Smooth muscle cell (in vitro differentiated cells): ENCODE data around the gene C2CD4A. TPM values are rescaled to one million over a fixed set of nuclear protein-coding genes. Genes with fewer than 3 reads are reported as not detected.
"Not testable (repeated sequence)": the region's sequence is repeated elsewhere in the genome, so short reads cannot be mapped to it uniquely, and the experiment has no call there.

Experiments
- DNase-seq: peaks from one replicate; lab custom pipeline; 2025; ENCODE audit not compliant: unreplicated experiment; lab: John Stamatoyannopoulos, UW
- H2AFZ ChIP-seq: fragments of 200-600 bp; sonication (generic); 2 replicates; pipeline ENCODE4 v1.6.0; 2016; ENCODE audit warnings: antibody characterized with exemption, low read depth, mild to moderate bottlenecking
- H3F3A ChIP-seq: fragments of 200-600 bp; sonication (generic); 2 replicates; pipeline ENCODE4 v1.6.0; 2017; ENCODE audit warnings: antibody characterized with exemption, low read depth
- H3K27ac ChIP-seq: fragments of 200-600 bp; sonication (generic); 2 replicates; pipeline ENCODE4 v1.5.1; 2016; ENCODE audit warnings: low read depth, mild to moderate bottlenecking
- H3K27me3 ChIP-seq: fragments of 200-600 bp; sonication (generic); 2 replicates; pipeline ENCODE4 v1.6.1; 2016; ENCODE audit warnings: low read depth, mild to moderate bottlenecking
- H3K36me3 ChIP-seq: fragments of 200-600 bp; sonication (generic); 2 replicates; pipeline ENCODE4 v1.5.1; 2016; ENCODE audit warnings: low read depth
- H3K4me1 ChIP-seq: fragments of 200-600 bp; sonication (generic); 2 replicates; pipeline ENCODE4 v1.5.1; 2016; ENCODE audit warnings: low read depth
- H3K4me2 ChIP-seq: fragments of 200-600 bp; sonication (generic); 2 replicates; pipeline ENCODE4 v1.6.0; 2016; ENCODE audit warnings: mild to moderate bottlenecking
- H3K4me3 ChIP-seq: fragments of 200-600 bp; sonication (generic); 2 replicates; pipeline ENCODE4 v1.5.1; 2016; ENCODE audit warnings: mild to moderate bottlenecking
- H3K79me2 ChIP-seq: fragments of 200-600 bp; sonication (generic); 2 replicates; pipeline ENCODE4 v1.6.0; 2016; ENCODE audit warnings: low read depth, mild to moderate bottlenecking
- H3K9ac ChIP-seq: fragments of 200-600 bp; sonication (generic); 2 replicates; pipeline ENCODE4 v1.6.0; 2016; ENCODE audit warnings: low read depth
- H3K9me3 ChIP-seq: fragments of 200-600 bp; sonication (generic); replicated peaks from 2 replicates; pipeline ENCODE4 v1.5.1; 2016; ENCODE audit warnings: low read depth
- H4K20me1 ChIP-seq: fragments of 200-600 bp; sonication (generic); 2 replicates; pipeline ENCODE4 v1.6.0; 2016; ENCODE audit warnings: low read depth
- WGBS: methylation state at CpG from one replicate; pipeline ENCODE4 v1.1.7; 2016; ENCODE audit warnings: low lambda C conversion rate; 5-methylcytosine and 5-hydroxymethylcytosine counted together
- polyA plus RNA-seq: library from polyadenylated mRNA; unstranded; fragments of >200 nt; fragmentation: Nextera tagmentation; extraction: Ambion mirVana; gene quantifications from 2 replicates; pipeline ENCODE4 v1.2.1, GENCODE V29; 2016
- total RNA-seq: library from RNA; depleted of rRNA; stranded (reverse); fragments of >200 nt; gene quantifications from 2 replicates; pipeline ENCODE4 v1.2.3, GENCODE V29; 2014
- TF ChIP-seq, protein P1 (sequence below): fragments of 200-600 bp; sonication (generic); IDR thresholded peaks from 2 replicates; pipeline ENCODE4 v1.5.1; 2017; ENCODE audit warnings: borderline replicate concordance, mild to moderate bottlenecking, antibody characterized with exemption; ENCODE audit not compliant: insufficient read depth, poor library complexity, severe bottlenecking

The C2CD4A gene
- total and polyA plus RNA-seq, 2 experiments from 2014 or later: 0.13 to 0.35 TPM

GRCh38 chr15:62035256-62035924, 31.4 kb upstream of the C2CD4A start:
- DNase-seq: no peak
- 54% methylated on average over 2 of the region's 2 CpGs for WGBS
- Histone ChIP-seq H3K9ac (no peak overlapping the region), H3K79me2 (no peaks in the 10 kb centered on the region), H3K27ac (no peak overlapping the region), H3K4me2 (no peak overlapping the region), H3K4me3 (no peak overlapping the region), H3F3A (no peaks in the 10 kb centered on the region), H3K4me1 (no peaks in the 10 kb centered on the region), H4K20me1 (no peaks in the 10 kb centered on the region), H3K9me3 (no peaks in the 10 kb centered on the region), H3K36me3 (peaks cover 6% of the 10 kb centered on the region), H3K27me3 (no peaks in the 10 kb centered on the region), H2AFZ (no peak overlapping the region)
- TF ChIP-seq, protein P1, sequence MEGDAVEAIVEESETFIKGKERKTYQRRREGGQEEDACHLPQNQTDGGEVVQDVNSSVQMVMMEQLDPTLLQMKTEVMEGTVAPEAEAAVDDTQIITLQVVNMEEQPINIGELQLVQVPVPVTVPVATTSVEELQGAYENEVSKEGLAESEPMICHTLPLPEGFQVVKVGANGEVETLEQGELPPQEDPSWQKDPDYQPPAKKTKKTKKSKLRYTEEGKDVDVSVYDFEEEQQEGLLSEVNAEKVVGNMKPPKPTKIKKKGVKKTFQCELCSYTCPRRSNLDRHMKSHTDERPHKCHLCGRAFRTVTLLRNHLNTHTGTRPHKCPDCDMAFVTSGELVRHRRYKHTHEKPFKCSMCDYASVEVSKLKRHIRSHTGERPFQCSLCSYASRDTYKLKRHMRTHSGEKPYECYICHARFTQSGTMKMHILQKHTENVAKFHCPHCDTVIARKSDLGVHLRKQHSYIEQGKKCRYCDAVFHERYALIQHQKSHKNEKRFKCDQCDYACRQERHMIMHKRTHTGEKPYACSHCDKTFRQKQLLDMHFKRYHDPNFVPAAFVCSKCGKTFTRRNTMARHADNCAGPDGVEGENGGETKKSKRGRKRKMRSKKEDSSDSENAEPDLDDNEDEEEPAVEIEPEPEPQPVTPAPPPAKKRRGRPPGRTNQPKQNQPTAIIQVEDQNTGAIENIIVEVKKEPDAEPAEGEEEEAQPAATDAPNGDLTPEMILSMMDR: no peak

DNA sequence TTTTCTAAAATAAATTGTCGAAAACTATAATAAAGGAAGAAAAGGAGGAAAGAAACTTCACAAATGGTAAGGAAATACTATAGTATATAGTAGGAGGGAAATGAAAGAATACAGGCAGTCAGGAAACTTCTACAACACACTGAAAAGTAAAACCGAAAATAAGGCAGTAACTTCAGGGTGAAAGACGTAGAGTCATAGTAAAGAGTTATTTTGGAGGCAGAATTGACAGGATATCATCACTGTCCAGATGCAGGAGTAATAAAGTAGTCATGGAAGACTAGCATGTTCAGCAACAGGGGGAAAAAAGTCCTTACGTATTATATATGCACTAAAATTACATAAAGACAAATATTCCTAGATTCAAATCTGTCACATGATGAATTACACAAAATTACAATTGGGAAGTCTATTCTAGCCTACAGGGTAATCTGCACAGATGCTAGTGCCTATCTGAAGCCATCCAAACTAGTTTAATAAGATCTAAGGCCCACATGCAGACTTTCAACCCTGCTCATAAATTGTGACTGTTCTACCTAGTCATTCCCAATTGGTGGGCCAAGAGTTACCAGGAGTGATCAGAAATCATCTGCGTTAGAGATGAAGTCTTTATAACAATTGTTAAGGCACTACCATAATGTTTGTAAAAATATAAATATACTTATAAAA, 20.6 kb upstream of the C2CD4A start:
- Histone ChIP-seq H3F3A (no peaks in the 10 kb centered on the region), H3K27ac (no peak overlapping the region), H3K4me3 (no peak overlapping the region), H3K9ac (no peak overlapping the region), H2AFZ (no peak overlapping the region), H4K20me1 (peaks cover 37% of the 10 kb centered on the region), H3K36me3 (no peaks in the 10 kb centered on the region), H3K27me3 (no peaks in the 10 kb centered on the region), H3K4me2 (no peak overlapping the region), H3K4me1 (no peaks in the 10 kb centered on the region), H3K9me3 (no peaks in the 10 kb centered on the region), H3K79me2 (no peaks in the 10 kb centered on the region)
- no peak for DNase-seq
- WGBS: 84% methylated on average over 5 of the region's 5 CpGs
- TF ChIP-seq, protein P1: no peak

GRCh38 chr15:62047282-62047827, 19.4 kb upstream of the C2CD4A start:
- no peak overlapping the region for H3K4me2 ChIP-seq
- H3K4me3 ChIP-seq: no peak overlapping the region
- TF ChIP-seq, protein P1: no peak
- H3K9ac ChIP-seq: no peak overlapping the region
- H3K27me3 ChIP-seq: no peaks in the 10 kb centered on the region
- no peaks in the 10 kb centered on the region for H3K9me3 ChIP-seq
- H3K36me3 ChIP-seq: no peaks in the 10 kb centered on the region
- H3K4me1 ChIP-seq: no peaks in the 10 kb centered on the region
- no peak overlapping the region for H2AFZ ChIP-seq
- DNase-seq: no peak
- H3K27ac ChIP-seq: no peak overlapping the region
- no peaks in the 10 kb centered on the region for H3K79me2 ChIP-seq
- peaks cover 48% of the 10 kb centered on the region for H4K20me1 ChIP-seq
- H3F3A ChIP-seq: no peaks in the 10 kb centered on the region
- 93% methylated on average over 2 of the region's 2 CpGs for WGBS

DNA sequence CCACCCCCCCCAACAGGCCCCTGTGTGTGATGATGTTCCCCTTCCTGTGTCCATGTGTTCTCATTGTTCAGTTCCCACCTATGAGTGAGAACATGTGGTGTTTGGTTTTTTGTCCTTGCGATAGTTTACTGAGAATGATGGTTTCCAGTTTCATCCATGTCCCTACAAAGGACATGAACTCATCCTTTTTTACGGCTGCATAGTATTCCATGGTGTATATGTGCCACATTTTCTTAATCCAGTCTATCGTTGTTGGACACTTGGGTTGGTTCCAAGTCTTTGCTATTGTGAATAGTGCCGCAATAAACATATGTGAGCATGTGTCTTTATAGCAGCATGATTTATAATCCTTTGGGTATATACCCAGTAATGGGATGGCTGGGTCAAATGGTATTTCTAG, 18.5 kb upstream of the C2CD4A start:
- peaks cover 57% of the 10 kb centered on the region for H4K20me1 ChIP-seq
- not testable (repeated sequence) for H3K9me3 ChIP-seq, H3K4me3 ChIP-seq, H2AFZ ChIP-seq, H3K79me2 ChIP-seq, H3K4me2 ChIP-seq, H3K27ac ChIP-seq, DNase-seq, H3K27me3 ChIP-seq, H3K36me3 ChIP-seq, H3K9ac ChIP-seq, H3F3A ChIP-seq, H3K4me1 ChIP-seq
- WGBS: 98% methylated on average over 4 of the region's 4 CpGs
